Urothelium cell line (cell line): ENCODE measurements around the gene PTPRE.

Experiments used
- DNase-seq: peaks from one replicate; pipeline ENCODE4 v3.0.0; 2011; ENCODE audit warnings: low spot score, mixed read lengths
- FAIRE-seq: peaks from 2 replicates; lab custom pipeline; 2011; peaks lifted over from hg19 to GRCh38; lab: Jason Lieb, UNC

Gene PTPRE

DNA sequence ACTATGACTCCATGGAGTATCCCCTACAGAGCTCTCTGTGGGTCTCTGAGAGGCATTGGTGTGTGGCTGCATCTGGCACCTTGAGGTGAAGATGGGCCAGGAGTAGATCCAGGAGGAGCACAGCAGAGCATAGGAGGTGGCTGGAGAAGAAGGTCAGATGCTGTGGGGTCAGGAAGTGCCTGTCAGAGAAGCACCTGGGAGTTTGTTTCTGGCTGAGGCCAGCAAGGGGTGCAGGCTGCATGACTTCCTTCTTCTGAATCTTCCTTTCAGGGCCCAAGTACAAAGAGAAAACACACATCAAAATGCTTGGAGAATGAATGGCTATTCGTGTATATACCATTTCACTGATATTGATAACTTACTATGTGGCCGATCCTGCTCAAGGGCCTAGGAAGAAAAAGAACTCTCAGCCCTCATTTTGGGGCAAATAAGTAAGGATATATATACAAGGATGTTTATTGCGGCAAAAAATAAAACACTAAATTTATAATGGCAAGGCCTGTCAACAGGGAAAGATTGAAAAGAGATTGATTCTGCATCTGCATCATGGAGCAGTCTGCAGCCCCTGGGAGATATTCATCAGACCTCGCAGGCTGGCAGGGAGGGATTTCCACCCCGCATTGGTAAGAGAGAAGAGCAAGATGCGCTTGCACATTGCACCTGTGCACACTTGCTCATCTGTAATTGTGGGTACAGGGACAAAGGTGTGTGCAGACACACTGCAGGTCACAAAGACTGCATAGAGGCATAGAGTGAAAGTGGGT, 39.2 kb downstream of the PTPRE start:
- no peak for FAIRE-seq
- DNase-seq: no peak

DNA sequence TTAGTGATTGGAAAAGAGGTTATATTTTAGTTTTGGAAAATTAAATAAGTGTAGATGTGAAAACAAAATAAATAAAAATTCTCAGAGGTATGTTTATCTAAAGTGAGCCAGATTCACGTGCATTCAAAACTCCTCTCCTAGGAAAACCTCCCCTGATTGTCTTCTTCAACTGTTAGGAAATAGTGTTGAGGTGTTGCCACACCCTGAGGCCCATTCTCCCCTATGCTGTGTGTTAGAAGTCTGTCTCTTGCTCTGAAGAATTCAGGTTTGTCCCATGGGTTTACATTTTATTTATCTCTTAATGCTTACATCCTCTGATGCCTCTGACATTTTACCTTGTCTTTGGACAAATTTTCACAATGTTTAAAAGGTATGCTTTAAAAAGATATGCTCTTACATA, 40.3 kb downstream of the PTPRE start:
- no peak for DNase-seq
- FAIRE-seq: no peak

DNA sequence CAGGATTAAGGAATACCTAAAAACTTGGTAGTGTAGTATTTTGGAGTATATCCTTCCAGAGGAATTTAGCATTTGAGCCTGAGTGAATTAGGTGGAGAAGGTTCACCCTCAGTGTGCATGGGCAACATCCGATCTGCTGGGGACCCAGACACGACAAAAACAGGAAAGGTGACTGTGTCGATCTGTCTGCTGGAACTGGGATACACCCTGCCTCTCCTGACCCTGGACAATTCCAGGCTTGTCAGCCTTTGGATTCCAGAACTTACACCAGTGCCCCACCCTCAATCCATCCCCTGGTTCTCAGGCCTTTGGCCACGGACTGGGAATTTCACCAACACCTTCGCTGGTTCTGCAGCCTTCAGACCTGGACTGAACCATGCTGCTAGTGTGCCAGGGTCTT, 41.9 kb downstream of the PTPRE start:
- FAIRE-seq (no peak), DNase-seq (no peak)

DNA sequence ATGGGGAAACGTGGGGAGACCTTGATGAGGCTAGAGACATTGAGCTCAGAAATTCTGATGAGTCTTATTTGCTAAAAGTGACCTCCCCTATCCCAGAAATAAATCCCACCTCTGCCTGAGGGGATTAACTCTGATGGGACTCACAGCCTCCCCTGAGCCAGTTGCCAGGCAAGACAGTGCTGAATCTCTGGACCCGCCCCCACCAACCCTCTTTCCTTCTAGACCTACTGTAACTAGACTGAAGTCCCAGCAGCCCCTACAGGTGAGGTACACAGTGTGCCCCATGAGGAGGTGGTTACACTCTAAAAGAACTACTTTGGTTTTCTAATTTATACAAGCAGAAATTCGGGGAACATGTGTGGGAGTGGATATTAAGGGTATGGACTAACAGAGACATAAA, 42.9 kb downstream of the PTPRE start:
- DNase-seq (no peak), FAIRE-seq (no peak)

DNA sequence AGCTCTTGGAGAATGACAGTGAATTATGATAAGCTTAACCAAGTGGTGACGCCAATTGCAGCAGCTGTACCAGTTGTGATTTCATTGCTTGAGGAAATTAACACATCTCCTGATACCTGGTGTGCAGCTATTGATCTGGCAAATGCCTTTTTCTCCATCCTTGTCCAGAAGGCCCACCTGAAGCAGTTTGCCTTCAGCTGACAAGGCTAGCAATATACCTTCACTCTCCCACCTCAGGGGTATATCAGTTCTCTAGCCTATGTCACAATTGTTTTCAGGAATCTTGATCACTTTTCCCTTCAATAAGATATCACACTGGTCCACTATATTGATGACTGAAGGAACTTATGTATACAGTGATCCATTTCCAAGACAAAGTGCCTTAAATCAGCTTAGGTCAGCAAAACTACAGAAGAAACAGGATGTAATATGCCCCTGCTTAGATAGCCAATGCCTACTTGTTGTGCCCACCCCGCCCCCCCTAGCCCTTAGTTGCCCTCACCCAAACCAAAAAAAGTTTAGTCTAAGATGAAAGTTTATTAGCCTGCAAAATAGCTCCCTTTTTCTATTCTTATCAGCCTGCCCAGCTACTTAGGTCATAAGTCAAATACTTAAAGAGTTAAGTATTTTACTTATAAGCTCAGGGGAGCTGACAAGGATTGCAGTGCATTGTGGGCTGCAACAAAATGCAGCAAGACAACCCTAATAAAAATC, 45.1 kb downstream of the PTPRE start:
- DNase-seq: no peak
- no peak for FAIRE-seq

DNA sequence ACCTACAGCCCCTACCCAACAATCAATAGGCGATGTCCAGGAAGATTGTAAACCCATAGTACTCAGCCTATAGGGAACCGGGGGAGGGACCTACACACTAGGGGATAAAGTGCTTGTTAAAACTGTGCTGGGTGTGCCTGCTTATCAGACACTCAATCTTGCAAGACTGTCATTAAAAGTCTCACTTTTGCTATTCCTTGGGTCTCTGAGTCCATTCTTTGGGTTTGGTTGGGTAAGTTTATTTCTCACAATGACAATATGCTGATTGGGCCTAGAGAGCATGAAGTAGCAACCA, 45.6 kb downstream of the PTPRE start:
- DNase-seq (no peak), FAIRE-seq (no peak)

DNA sequence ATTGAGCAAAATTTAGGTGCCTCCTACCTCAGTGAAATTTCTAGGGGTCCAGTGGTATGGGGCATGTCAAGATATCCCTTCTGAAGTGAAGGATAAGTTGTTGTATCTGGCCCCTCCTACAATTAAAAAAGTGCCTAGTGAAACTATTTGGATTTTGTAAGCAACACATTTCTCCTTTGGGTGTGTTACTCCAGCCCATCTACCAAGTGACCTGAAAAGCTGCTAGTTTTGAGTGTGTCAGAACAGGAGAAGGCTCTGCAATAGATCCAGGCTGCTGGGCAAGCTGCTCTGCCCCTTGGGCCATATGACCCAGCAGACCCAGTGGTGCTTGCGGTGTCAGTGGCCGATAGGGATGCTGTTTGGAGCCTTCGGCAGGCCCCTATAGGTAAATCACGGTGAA, 46.0 kb downstream of the PTPRE start:
- DNase-seq (no peak), FAIRE-seq (no peak)

DNA sequence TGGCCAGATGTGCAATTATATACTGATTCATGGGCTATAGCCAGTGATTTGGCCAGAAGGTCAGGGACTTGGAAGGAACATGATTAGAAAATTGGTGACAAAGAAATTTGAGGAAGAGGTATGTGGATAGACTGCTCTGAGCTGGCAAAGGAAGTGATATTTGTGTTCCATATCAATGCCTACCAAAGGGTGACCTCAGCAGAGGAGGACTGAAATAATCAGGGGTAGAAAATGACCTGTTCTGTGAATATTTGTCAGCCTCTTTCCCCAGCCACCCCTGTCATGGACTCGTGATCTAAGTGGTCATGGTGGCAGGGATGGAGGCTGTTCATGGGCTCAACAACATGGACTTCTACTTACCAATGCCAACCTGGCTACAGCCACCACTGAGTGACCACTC, 47.0 kb downstream of the PTPRE start:
- no peak for FAIRE-seq
- DNase-seq: no peak

DNA sequence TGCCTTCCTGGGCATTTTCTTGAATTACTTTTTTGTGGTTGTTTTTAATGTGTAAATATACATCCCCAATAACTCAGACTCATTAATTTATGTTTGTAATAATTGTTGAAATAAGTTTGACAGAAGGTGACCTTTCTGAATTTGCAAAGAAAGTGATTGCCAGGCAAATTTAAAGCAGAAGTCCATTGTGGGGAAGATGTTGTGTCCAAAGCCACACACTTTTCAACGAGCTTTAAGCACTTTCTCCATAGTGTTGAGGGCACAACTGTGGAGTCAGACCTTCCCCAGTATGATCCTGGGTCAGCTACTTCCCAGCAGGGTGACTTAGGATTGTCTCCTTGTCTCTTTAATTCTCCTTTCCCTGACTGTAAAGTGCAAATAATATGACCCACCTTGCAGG, 52.5 kb downstream of the PTPRE start:
- FAIRE-seq: no peak
- DNase-seq: no peak

DNA sequence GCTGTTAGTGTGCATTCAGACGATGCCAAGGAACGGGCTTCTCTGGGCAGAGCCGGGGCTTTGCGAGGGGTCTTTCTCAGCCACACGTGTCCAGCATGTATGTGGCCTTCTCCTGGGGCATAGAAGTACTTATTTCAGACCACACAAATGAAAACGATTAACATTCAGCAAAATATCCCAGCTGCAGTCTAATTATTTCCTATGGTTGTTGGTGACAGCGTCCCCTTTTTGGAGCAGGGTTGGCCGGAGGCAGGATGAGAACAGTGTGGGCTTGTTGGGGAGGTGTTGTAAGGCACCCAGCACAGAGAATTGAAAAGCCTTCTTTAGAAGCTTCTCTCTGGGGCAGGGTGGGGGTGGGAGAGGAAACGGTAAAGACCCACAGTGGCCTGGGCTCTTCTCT, 54.2 kb downstream of the PTPRE start:
- no peak for FAIRE-seq
- DNase-seq: no peak

DNA sequence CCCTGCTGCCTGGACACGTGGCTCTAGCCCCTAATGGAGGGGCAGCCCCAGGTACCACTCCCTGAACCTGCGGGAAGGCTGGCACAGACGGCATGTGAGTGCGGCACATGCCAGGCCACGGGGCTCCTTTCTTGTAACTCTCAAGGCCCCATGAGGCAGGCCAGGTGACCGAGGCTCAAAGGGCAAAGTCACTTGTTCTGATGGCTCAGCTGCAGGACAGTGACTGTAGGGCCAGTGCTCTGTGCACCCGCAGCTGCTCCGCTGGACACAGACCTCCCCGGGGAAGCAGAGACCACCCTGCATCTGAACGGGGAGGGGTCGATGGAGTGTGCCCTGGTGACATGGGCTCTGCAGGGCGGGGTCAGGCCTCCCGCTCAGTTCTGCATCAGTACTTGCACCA, 55.3 kb downstream of the PTPRE start:
- FAIRE-seq (no peak), DNase-seq (no peak)

DNA sequence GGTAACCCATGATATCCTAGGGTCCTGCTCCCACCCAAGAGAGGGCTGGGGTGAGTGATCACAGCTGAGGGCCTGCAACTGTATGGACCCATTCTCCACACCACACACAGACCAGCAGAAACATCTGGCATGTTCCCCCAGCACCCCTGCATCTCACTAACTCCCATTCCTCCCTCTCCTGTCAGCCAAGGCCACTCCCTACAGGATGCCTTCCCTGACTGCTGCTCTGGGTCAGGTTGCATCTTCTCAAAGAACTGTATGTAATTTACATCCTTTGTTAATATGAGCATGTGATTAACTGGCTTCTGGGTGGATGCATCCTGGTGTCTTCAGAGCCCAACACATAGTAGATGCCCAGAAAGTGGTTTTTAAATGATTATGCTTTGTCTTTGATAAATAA, 56.2 kb downstream of the PTPRE start:
- no peak for FAIRE-seq
- DNase-seq: no peak

DNA sequence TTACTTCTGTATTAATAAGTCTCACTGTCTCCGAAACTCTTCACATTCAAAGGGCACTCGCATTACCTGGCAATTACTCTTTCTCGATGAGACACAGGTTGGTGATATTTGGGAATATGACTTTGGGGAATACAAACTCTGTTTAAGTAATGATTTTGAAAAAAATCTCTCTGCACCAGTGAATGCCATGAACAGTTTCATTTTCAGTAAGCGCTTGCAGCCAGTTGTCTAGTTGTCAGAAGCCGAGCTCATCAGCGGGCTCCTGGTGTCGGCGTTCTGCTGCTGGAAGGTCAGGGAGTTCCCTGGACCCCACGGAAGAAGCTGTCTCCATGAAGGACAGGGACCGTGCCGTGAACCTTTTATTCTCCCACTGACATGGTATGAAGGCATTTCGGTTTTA, 57.7 kb downstream of the PTPRE start:
- no peak for FAIRE-seq
- DNase-seq: no peak

DNA sequence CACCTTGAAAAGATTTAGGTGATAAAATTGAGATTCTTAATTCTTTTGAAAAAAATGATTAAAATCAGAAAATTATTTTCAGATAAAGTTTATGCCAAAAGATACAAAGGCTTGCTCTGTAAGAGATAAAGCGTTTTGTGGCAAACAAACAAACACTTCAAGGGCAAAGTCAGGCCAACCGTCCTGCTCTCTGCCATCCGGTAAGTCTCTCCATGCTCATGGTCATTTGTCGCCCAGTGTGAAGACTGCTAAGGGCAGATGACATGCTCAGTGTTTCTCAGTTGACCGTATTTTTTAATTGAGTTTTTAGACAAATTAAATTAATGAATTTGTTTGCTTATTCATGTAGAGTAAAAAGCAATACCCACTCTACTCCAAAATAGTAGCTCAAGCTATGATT, 60.0 kb downstream of the PTPRE start:
- DNase-seq: no peak
- FAIRE-seq: no peak

DNA sequence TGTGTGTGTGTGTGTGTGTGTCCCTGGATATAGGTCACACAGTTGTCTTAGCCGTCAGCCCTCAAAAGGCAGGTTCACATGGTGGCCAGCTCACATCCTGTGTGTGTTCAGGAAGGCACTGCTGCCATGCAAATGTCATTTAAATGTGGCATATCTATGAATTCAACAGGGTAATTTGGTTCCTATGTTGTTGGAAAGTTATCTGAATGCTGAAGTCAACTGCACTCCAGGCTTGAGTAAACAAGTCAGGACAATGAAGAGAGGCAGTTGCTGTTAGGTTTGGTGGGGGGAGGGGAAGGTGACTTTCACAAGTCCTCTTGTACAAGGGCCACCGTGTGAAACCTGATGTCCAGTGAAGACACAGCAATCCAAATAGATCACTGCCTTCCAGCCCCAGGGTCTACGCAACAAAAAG, 61.1 kb downstream of the PTPRE start:
- FAIRE-seq: no peak

DNA sequence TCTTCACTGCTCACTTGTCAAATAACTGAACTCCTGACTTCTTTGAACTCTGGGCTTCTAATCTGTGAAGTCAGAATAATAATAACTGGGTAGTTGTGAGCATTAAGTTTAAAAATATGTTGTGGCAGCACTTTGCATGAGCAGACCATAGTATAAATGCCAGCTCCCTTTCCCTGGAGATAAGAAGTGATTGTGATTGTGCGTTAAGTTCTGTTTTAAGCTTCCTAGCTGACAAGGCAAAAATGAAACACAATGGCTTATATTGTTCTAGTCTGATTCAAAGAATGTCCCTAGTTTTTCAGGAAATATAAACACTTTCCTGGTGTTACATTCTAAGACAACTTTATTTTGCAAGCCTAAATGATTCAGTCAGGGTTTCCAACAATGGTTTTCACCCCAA, 61.8 kb downstream of the PTPRE start:
- no peak for FAIRE-seq
- DNase-seq: no peak

More for the DNA sequence above, 61.1 kb downstream of the PTPRE start:
- DNase-seq: no peak

DNA sequence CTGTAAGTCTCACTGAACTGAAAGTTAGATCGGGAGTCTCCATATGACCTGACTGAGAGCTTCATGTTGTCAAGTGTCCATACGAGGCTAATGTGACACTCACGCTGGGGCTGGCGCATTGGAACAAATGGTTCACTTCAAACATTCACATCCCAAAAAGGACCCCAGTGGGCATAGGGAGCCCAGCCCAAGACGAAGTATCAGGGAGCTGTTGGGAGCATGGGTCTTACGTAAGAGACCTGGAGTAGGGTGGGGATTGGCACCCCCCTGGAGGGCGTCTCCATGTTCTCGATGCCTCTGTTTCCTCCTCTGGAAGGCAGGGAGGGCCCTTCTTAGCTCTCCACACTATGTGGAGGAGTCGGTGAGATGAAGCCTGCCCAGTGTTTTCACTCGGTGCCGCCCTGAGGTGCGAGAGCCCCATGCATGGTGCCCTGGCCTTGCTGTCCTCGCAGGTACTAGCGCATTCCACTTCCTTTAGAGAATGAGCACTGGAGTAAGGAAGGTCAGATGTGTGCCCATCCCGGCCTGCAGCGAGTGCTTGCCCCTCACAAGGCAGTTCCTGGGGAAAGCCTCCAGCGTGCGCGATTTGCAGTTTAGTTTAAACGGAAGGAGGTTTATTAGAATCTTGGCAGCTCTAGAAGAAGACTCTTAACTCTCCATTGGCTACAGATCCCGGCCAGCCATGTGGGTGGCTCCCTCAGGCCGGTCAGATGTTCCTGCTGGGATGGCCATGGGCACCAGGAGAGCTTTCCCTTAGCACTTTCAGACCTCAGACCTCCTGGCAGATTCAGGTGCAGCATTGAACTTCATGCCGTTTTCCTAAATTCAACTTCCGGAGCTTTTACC, 64.4 kb downstream of the PTPRE start:
- FAIRE-seq (no peak), DNase-seq (no peak)

DNA sequence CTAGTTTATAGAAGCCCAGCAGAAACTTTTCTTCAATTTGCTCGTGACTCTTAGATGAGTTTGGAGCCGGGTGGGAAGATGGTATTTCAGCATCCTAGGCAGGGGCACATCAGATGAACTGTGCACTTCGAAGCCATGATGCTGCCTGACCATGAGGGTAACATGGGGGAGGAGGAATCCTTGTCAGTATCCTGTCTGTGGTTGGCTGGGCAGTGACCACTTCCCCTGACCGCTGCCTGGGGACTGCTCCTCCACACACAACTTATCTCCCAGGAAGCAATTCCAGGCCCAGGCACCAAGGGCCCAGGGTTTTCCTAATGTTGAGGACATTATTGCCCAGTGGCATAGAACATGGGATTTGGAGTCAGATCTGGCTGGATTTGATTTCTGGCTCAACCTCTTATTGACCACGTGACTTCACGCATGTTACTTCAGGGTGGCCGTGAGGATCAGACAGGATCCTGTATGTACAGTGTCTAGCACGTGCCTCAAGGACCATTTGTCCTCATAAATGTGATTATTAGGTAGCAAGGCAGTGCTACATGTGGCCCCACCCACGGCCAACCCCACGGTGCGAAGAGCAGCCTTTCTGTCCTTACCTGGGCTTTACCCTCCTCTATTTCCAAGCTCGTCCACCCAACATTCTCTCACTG, 65.2 kb downstream of the PTPRE start:
- no peak for DNase-seq
- FAIRE-seq: no peak

DNA sequence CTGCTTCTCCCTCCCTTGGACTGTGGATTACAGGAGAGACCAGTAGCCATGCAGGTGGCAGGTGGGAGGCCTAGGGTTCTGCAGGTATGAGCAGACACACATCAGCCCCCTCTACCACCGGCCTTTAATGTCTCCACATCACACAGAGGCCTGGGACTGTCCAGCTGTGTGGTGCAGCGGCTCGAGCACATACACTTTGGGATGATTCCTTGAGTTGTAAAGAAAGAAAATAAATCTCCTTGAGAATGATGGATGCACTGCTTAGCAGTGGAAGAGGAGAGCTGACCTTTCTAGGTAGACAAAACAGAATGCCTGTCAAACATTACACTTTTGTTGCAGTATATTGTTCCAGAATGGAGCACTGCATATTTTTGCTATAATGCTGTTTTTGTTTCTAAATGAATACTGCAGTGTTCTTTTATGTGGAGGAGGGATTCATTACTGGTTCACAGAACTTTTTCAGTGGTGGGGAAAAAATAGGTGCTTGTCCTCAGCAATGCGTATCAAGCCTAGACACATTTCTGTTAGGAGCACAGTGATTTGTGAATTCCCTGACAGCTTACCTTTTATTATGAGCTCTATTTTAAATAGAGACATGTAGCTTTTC, 66.0 kb downstream of the PTPRE start:
- no peak for FAIRE-seq
- DNase-seq: no peak

DNA sequence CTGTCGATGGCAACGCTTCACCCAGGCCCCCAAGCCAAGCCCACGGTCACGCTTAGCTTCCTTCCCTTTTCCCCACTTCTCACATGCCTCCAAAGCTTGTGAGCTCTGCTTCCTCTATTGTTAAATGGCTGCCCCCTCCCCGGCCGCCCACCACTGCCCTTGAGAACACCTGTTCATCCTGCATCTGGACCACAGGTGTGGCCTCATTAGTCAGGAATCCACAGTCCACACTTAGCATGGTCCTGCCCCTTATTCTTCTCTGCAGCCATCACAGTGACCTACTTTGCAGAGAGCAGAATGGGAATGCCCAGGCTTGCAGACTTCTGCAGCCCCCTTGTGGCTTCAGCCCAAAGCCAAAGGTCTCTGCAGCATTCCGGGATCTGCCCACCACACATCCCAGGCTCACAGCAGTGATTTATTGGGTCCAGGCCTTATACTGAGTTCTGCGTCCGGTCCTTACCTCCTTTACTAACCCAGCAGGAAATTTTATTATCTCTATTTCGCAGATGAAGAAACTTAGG, 66.9 kb downstream of the PTPRE start:
- FAIRE-seq (no peak), DNase-seq (no peak)

DNA sequence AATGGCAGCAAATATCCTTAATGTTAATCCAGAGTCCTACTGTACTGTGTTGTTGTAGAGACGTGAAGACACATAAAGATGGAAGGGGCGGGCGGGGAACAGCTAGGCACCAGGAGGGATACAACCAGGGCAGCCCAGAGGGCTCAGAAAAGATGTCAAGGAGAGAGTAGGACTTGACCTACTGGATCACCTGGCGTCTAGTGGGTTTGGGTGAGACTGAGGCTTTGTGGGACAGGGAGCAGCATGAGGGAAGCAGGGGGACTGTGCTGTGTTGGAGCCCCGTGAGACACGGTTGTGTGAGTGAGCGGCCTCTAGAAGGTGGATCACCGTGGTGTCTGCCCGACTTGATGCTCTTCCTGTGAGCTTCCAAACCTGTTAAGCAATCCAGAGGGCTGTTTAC, 68.0 kb downstream of the PTPRE start:
- FAIRE-seq: no peak
- no peak for DNase-seq
